Kidney glomerular epithelial cell (primary cell): ENCODE data around the gene CASP2.
"Not testable (repeated sequence)": the region's sequence is repeated elsewhere in the genome, so short reads cannot be mapped to it uniquely, and the experiment has no call there.

Experiments
- DNase-seq: peaks from one replicate; lab custom pipeline; 2025; lab: John Stamatoyannopoulos, UW

Gene CASP2

GRCh38 chr7:143265017-143265693, 23.0 kb upstream of the CASP2 start:
- no peak for DNase-seq

GRCh38 chr7:143269251-143269650, 18.9 kb upstream of the CASP2 start:
- no peak for DNase-seq

GRCh38 chr7:143271240-143271639, 16.9 kb upstream of the CASP2 start:
- no peak for DNase-seq

DNA sequence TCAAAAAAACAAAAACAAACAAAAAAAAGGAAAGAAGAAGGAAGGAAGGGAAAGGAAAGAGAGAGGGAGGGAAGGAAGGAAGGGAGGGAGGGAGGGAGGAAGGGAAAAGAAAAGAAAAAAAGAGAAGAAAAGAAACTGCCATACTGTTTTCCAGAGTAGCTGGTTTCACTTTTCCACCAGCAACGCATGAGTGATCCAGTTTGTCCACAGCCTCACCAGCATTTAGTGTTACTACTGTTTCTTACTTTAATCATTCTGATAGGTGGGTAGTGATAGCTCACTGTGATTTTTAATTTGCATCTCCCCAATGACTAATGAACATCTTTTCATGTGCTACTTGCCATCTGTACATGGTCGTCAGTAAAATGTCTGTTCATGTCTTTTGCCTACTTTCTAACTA, 15.3 kb upstream of the CASP2 start:
- DNase-seq = no peak

DNA sequence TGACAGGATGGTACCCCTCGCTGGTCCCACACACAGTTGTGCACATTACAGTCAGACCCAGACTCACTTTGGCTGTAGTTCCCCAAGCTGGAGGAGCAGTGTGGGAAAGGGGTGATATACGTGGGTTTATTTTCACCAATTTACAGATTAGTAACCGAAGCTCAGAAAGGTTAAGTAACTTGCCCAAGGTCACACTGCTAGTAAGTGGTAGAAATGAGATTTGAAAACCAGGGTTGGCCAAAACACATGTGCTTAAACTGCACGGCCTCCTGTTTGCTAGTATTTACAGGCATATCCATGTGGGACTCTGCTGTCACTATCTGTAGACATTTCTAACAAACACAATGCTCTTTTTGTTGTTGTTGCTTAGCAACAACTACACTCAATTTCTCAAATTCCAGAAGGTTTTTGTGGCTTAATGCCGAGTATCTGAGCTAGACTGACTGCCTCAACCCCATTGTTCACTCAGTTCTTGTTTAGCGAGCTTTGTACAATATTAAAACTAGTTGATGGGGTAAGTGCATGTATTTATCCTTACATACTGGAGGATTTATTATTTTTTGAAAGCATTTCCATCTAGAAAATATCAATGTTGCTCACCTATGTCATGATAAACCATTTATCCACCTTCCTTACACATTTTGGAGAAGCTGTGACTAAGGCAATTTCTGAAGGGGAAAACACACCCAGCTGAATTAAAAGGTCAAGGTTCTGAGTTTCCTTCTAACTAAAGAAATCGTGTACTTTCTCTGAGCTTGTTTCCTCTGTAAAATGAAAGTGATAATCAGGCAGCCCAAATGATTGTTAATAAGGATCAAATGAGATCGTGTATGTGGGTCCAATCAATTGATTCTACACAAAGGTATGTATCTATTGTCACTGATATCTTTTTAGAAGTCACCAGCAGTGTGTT, 8.7 kb upstream of the CASP2 start:
- DNase-seq = peak; percentile 68

DNA sequence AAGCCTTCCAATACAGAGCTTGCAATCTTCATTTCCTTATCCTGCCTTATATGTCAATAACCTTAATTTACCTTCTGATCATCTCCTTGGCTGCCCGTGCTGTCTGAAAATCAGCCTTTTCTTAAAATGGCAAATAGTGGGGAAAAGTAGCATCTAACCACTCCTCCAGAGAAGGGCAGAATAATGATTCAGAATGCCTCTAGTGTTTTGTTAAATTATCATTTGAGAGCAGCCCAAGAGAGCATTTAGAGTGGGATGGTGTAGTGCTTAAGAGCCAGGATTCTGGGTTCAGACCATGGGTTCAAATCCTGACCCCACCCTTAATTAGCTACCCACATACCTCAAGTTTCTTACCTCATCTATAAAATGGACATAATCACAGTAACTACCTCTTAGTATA, 8.0 kb upstream of the CASP2 start:
- no peak for DNase-seq

DNA sequence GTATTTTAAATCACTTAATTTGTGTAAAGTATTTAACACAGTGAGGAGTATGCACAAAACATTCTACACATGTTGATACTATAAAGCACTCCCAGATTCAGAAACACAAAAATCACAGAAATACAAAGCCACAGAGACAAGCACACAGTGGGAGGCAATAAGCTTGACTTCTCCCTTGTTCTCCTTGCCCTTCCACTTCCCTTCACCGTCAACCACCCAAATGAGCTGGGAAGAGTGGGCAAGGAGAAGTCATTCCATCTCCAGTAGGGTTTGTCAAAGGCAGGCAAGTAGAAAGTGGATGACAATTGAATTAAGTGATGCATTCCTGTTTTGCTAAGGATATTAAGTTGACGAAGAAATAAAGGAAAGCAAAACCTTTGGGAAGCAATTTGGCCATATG, 7.6 kb upstream of the CASP2 start:
- no peak for DNase-seq

GRCh38 chr7:143281529-143281928, 6.6 kb upstream of the CASP2 start:
- DNase-seq = no peak

- no peak for DNase-seq
These were observed 6.0 kb upstream of the CASP2 start for GRCh38 chr7:143282124-143282523.

- DNase-seq = no peak
These were observed 4.8 kb upstream of the CASP2 start for GRCh38 chr7:143283381-143283780.

DNA sequence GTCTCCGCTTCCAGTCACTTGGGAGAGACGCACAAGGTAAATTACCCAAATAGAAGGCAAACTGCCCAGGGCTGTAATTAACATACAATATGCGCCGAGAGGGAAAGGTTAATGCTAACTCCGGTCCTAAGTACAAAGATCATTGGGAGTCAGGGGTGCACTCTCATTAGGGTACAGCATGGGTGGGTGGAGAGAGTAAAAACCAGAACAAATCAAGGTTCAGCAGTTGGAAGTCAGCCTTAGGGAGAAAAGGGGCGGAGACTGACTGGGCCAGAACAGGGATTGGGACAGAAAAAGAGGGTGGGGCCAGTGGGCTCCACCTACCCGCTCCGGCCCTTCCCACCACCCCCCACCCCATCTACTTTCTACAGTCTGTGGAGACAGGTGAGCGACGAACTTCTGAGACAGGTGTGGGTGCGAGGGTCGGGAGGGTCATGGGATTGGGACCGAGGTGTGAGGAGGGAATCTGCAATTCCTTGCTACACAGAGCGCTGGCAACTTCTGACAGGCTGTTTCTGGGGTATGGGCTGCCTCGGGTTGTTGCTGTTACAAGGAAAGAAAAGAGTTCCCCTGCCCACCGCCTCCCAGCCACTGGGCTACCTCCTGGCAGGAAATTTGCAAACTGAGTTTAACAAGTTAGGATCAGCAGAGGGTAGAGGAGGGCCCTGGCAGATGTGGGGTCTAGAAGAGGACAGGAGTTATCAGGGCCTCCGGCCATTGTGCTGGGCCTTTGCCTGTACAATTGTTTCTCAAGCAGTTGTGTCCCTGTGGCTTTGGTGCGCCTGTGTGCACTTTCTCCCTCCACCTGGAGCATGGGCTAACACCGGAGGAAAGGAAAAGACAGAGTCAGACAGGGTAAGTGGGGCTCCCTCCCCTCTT, 3.3 kb upstream of the CASP2 start, which contains the start of gene TMEM139:
TMEM139 (plus strand) TSS at position 368 of the 879 bp plus-strand sequence. CDS start 1,000 bp downstream, outside the sequence.
- peak; percentile 83 for DNase-seq

DNA sequence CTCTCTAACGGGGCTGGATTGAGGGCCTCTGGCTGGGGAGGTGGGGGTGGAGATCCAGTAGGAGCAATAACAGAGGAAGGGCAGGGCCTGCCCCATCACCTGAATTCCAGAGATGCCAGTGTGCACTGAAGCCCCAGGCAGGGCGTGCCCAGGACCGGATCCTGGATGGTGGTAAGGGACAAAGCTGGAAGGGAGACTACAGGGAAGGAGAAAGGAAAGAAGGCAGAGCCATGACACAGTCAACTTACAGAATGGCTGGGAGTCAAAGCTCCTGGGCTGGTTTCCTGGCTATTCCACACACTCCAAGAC, 2.7 kb upstream of the CASP2 start:
- peak; percentile 78 for DNase-seq

DNA sequence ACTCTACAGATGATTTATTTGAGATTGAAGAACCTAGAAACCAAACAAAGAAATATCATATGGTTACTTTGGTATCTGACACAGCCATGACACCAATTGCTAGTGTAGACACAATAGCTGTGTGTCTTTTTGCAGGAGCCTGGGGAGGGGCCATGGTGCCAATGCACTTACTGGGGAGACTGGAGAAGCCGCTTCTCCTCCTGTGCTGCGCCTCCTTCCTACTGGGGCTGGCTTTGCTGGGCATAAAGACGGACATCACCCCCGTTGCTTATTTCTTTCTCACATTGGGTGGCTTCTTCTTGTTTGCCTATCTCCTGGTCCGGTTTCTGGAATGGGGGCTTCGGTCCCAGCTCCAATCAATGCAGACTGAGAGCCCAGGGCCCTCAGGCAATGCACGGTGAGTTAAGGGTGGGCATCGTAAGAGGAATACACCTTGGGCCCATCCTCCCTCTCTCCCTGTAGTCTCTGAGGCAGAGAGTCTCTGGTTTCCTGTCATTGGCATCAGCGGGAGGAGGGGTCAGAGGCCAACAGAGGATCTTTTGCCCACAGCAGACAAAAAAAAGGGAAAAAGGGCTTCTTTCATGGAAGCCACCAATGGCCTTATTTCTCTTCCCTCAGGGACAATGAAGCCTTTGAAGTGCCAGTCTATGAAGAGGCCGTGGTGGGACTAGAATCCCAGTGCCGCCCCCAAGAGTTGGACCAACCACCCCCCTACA, 2.2 kb upstream of the CASP2 start:
- no peak for DNase-seq

GRCh38 chr7:143286522-143286890, 1.6 kb upstream of the CASP2 start:
- no peak for DNase-seq

- DNase-seq = no peak
These were observed 714 bp upstream of the CASP2 start for GRCh38 chr7:143287339-143287934.

DNA sequence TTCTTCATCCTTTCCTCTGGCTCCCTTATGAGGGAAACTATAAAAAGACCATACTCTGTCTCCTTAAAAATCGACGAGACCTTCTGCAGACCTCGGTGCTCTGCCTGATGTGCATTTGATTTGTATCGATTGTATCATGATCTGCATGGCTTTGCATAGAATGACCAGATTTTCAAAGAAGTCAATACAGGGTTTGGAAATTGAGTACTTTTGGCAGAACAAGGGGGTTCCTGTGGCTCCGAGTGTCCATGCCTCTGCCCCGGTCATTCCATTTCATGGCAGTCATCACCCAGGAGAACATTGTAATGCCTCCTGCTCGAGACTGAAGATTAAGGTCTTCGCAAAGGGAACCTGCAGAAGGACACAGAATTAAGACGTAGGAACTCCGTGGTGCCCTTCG, 685 bp downstream of the CASP2 start:
- peak; percentile 10 for DNase-seq

GRCh38 chr7:143289421-143289820, 1.3 kb downstream of the CASP2 start:
- no peak for DNase-seq

DNA sequence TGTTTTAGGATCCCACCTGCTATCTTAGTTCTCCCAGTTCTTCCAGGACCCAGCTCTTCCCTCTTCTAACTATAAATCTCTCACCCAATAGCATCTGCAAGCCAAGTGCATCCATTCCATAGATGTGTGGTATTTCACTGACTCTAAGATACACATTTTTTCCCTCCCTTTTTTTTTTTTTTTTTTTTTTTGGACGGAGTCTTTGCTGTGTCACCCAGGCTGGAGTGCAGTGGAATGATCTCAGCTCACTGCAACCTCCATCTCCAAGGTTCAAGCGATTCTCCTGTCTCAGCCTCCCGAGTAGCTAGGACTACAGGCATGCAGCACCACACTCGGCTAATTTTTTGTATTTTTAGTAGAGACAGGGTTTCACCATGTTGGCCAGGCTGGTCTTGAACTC, 1.7 kb downstream of the CASP2 start:
- DNase-seq = not testable (repeated sequence)

GRCh38 chr7:143290293-143290692, 2.1 kb downstream of the CASP2 start:
- no peak for DNase-seq

GRCh38 chr7:143292876-143293275, 4.7 kb downstream of the CASP2 start:
- DNase-seq = no peak

GRCh38 chr7:143295870-143296269, 7.7 kb downstream of the CASP2 start:
- peak; percentile 49 for DNase-seq
